Measurements from ENCODE around the gene KRT38. TPM values are rescaled to one million over a fixed set of nuclear protein-coding genes. Genes with fewer than 3 reads are reported as not detected.

KRT38 gene
- total RNA-seq (2014; rRNA removed; shearing (Covaris generic); ENCODE audit: low replicate concordance), result 0.17 TPM in 1 of 2 replicates, not detected in the other

- Histone ChIP-seq H3K36me3 (no peaks in the 10 kb centered on the region), H3K27me3 (no peaks in the 10 kb centered on the region), H3K9me3 (peaks cover 2% of the 10 kb centered on the region; the same call in 1 of the 2 replicates), H3K4me3 (no peak within 1 kb of the TSS)
- DNase-seq, result no peak
Measured at GRCh38 chr17:41440531-41441033, at the start of gene KRT38. Gene KRT38 (minus strand): TSS chr17:41440983. CDS start chr17:41440921, 62 bp downstream.

DNA sequence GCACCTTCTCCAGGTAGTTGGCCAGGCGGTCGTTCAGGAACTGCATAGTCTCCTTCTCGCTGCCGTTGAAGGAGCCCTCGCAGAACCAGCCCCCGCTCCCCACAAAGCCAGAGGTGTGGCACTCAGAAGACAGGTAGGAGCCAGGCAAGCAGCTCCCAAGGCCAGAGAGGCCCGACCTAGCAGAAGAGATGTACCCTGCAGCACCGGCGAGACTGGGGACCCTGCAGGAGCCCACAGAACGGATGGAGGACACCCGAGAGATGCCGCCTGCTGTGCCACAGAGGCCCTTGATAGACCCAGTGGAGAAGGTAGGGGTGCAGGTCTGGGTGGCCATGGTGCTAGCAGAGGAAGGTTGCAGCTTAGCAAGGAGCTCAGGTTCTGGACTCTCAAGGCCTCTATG lies 48.7 kb upstream of the KRT38 start, which contains the start of gene KRT36:
KRT36 (minus strand) TSS at position 380 of the 400 bp plus-strand sequence; CDS start at position 334, 46 bp downstream.
- H3K36me3 ChIP-seq, result no peaks in the 10 kb centered on the region
- no peaks in the 10 kb centered on the region for H3K9me3 ChIP-seq
- DNase-seq, result no peak
- H3K27me3 ChIP-seq, result no peaks in the 10 kb centered on the region
- no peak within 1 kb of the TSS for H3K4me3 ChIP-seq

GRCh38 chr17:41486809-41487530 lies 46.2 kb upstream of the KRT38 start:
- H3K27me3 ChIP-seq, result no peaks in the 10 kb centered on the region
- DNase-seq, result no peak
- H3K9me3 ChIP-seq, result no peaks in the 10 kb centered on the region
- no peaks in the 10 kb centered on the region for H3K36me3 ChIP-seq
- H3K4me3 ChIP-seq, result no peak overlapping the region

DNA sequence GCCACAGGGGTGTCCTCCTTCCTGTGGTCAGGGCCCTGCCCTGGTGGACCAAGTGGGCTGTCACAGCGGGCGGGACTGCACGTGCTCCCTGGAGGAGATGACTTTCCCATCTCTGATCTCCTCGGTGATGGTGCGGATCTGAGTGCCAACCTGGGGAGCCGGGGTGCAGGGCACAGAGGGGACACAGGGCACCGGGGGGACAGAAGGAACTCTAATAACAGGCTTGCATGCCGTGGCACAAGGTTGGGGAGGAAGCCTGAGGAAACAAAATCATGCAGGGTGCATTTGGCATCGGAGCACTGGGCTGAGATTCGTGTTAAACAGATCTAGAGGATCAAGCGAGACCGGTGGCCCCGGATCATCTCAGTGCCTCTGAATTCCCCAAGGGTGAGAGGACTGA lies 45.5 kb upstream of the KRT38 start:
- Histone ChIP-seq H3K4me3 (no peak overlapping the region), H3K9me3 (no peaks in the 10 kb centered on the region), H3K36me3 (no peaks in the 10 kb centered on the region), H3K27me3 (no peaks in the 10 kb centered on the region)
- no peak for DNase-seq

- H3K27me3 ChIP-seq, result no peaks in the 10 kb centered on the region
- H3K36me3 ChIP-seq, result no peaks in the 10 kb centered on the region
- no peak for DNase-seq
- no peaks in the 10 kb centered on the region for H3K9me3 ChIP-seq
- H3K4me3 ChIP-seq, result no peak overlapping the region
Measured at GRCh38 chr17:41484920-41485904, 44.4 kb upstream of the KRT38 start.

DNA sequence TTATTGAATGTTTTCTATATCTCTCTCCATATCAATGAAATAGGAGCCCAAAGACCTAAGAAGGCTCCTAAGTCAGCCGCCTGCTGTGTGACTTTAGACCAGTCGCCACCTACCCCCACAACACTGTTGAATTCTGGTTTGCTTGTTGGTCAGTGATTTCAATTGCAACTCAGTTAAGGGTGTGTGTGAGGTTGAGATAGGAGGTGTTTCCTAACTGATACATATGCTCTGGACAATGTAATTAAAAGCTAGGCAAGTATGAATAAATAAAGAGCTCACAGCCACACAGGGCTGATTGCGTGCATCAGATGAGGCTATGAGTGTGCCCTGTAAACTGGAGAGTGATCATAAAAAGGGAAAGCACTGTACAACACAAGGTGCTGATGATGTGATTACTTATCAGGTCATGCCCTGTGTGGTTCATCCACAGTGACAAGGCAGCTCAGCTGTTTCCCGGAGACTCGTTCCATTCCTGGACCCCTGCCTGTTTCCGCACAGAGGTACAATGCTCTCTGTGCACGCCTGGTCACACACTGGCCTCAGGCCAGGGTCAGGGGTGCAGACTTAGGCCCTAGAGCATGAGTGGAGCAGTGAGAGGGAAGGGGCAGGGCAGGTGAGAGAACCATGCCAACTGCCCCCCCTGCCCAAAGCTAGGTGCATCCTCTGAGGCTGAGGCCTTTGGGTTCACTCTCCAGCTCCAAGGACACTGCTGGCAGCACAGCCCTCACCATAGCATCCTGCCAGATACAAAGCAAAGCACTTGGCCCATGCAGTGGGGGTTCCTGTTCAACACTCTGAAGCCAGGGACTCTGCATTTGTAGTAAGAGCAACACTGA lies 43.4 kb upstream of the KRT38 start:
- no peak for DNase-seq
- Histone ChIP-seq H3K27me3 (no peaks in the 10 kb centered on the region), H3K4me3 (no peak overlapping the region), H3K36me3 (no peaks in the 10 kb centered on the region), H3K9me3 (no peaks in the 10 kb centered on the region)

DNA sequence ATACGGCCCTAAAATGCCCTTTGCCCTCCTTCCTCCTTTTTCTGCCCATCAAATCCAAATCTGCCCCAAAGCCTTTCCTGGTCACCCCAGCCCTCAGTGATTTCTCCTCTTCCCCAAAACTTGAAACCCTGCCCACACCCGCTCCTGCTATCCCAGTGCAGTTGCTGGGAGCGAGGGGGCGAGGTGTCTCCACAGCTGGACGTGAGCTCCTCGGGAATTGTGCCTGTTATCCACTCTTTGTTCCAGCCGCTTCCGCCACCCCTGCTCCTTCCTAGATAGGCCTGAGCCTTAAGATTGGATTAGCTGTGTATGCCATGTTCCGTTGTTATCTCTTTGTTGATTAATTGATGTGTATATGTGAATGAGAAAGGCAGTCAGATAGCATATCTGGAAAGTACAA lies 42.7 kb upstream of the KRT38 start:
- Histone ChIP-seq H3K4me3 (no peak overlapping the region), H3K36me3 (no peaks in the 10 kb centered on the region), H3K27me3 (no peaks in the 10 kb centered on the region), H3K9me3 (no peaks in the 10 kb centered on the region)
- no peak for DNase-seq

- Histone ChIP-seq H3K4me3 (no peak within 1 kb of the TSS), H3K27me3 (no peaks in the 10 kb centered on the region), H3K36me3 (no peaks in the 10 kb centered on the region), H3K9me3 (no peaks in the 10 kb centered on the region)
- DNase-seq, result no peak
Measured at GRCh38 chr17:41481036-41481435, 40.3 kb upstream of the KRT38 start, which contains the start of gene KRT35. Gene KRT35 (minus strand): TSS chr17:41481151. CDS start chr17:41481097, 54 bp downstream.

GRCh38 chr17:41480581-41480980 lies 39.8 kb upstream of the KRT38 start:
- Histone ChIP-seq H3K27me3 (no peaks in the 10 kb centered on the region), H3K36me3 (no peaks in the 10 kb centered on the region), H3K9me3 (no peaks in the 10 kb centered on the region), H3K4me3 (no peak overlapping the region)
- DNase-seq, result no peak

DNA sequence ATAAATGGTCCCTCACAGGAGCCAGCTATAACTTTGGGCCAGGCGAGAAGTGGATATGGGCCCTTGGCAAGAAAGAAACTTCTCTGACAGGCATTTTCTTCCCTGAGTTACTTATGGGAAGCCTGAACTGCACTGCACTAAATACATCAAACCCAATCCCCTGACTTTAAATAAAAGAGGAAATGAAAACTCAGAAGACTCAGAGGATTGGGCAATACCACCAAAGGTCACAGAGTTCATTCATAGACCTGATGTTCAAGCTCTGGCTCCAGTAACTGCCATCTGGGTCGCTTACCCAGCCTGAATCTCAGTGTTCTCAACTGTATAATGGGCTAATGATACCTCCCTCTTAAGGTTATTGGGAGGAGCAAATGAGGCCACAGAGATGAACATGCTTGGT lies 39.4 kb upstream of the KRT38 start:
- no peak for DNase-seq
- Histone ChIP-seq H3K4me3 (no peak overlapping the region), H3K9me3 (no peaks in the 10 kb centered on the region), H3K27me3 (no peaks in the 10 kb centered on the region), H3K36me3 (no peaks in the 10 kb centered on the region)

DNA sequence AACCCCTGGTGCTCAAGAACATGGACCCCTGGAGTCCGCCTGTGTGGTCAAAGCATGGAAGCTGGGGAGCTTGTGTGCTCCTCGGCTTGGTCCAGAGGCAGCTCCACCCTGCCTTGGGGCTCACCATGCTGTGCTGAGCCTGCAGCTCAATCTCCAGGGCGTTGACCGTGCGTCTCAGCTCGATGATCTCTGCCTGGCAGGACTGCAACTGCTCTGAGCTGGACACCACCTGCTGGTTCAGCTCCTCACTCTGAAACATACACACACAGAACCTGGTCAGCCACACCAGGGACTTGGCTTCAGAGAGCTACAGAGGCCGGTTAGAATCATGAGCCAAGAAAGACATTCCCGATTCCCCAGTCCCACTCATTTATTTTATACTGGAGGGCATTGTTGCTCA lies 37.5 kb upstream of the KRT38 start:
- Histone ChIP-seq H3K9me3 (no peaks in the 10 kb centered on the region), H3K36me3 (no peaks in the 10 kb centered on the region), H3K27me3 (no peaks in the 10 kb centered on the region), H3K4me3 (no peak overlapping the region)
- peak; percentile 87 for DNase-seq

GRCh38 chr17:41476866-41477815 lies 36.4 kb upstream of the KRT38 start:
- DNase-seq, result no peak
- Histone ChIP-seq H3K36me3 (no peaks in the 10 kb centered on the region), H3K9me3 (peaks cover 2% of the 10 kb centered on the region), H3K4me3 (no peak overlapping the region), H3K27me3 (no peaks in the 10 kb centered on the region)

DNA sequence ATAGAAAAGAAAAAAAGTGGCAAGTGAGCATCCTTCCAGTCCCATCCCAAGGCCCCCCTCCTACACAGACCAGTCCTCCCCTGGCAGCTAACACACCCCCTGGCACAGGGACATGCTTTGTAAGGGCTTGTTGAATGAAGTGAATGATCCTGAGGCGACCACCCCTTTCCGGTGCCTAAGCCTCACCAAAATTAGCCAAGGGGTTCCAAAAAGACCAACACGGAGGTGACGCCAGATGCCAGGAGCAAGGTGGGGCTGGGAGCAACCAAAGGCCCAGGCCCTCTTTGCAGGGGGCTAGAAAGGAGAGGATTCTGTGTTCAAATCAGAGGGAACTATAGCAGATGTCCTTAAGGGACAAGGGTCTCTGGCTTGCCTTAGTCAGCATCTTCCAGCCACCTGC lies 34.6 kb upstream of the KRT38 start:
- H3K36me3 ChIP-seq, result no peaks in the 10 kb centered on the region
- DNase-seq, result no peak
- H3K27me3 ChIP-seq, result no peaks in the 10 kb centered on the region

DNA sequence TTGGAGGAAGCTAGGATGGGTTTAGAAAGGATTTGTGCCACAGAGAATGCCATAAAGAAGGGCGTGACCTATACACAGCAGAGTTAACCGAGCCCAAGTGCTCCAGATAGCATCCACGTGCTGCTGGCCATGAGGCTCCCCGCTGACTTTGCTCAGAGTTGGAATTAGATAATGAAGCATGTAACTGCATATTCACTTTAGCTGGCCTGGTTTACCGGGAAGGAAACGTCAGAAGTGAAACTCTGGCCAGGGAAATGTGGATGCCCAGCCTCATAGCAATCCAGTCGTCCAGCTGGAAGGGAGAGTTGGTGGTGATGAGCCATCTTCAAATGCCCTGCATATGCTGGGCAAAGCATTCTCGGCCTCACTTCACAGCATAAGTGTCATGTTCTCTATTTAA lies 34.1 kb upstream of the KRT38 start:
- peaks cover 16% of the 10 kb centered on the region for H3K9me3 ChIP-seq
- H3K4me3 ChIP-seq, result no peak overlapping the region
- H3K27me3 ChIP-seq, result no peaks in the 10 kb centered on the region
- peak; percentile 95 for DNase-seq
- no peaks in the 10 kb centered on the region for H3K36me3 ChIP-seq

More for the DNA sequence above, 34.6 kb upstream of the KRT38 start:
- Histone ChIP-seq H3K9me3 (peaks cover 16% of the 10 kb centered on the region), H3K4me3 (no peak overlapping the region)

DNA sequence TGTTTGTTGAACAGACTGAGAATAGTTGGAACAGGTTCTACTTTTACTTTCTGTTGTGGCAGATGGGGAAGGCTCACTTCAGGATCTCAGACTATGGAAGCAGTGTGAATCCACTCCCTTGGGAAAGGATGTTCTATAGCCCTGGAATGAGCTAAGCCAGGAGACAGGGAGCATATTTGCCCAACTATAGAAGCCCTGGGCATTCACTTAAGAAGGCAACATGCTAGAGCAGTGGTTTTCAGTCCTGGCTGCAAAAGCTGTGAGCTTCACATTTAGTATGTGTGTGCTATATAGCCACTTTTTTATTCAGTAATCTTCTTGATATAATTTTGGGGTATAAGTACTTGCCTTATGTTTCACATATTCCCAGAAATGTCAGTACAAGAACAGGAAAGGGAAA lies 27.6 kb upstream of the KRT38 start:
- no peak overlapping the region for H3K4me3 ChIP-seq
- H3K27me3 ChIP-seq, result no peaks in the 10 kb centered on the region
- peaks cover 27% of the 10 kb centered on the region for H3K9me3 ChIP-seq
- DNase-seq, result no peak
- H3K36me3 ChIP-seq, result no peaks in the 10 kb centered on the region
